Measurements from ENCODE around the gene CUTC. TPM values are rescaled to one million over a fixed set of nuclear protein-coding genes. Genes with fewer than 3 reads are reported as not detected.

CUTC gene
- total RNA-seq, 4 donors from 2014 or later, result 11.7 to 53.6 (median 17.0) TPM

- Histone ChIP-seq H3K36me3 (no peaks in the 10 kb centered on the region), H3K9me3 (no peaks in the 10 kb centered on the region), H3K4me1 (no peaks in the 10 kb centered on the region), H3K27ac (peak overlapping the region in 3 of 4 donors; percentile 18 to 67 (median 55)), H3K4me3 (no peak overlapping the region), H3K27me3 (no peaks in the 10 kb centered on the region)
- DNase-seq, result no peak
- TF ChIP-seq POLR2A (IDR thresholded peaks at IDR 0.05), result no peak
- TF ChIP-seq CTCF (IDR thresholded peaks at IDR 0.05), result no peak
These were observed 55.9 kb downstream of the CUTC start for GRCh38 chr10:99787782-99788445.

GRCh38 chr10:99788598-99789256 lies 56.7 kb downstream of the CUTC start:
- H3K4me3 ChIP-seq, result no peak overlapping the region
- no peaks in the 10 kb centered on the region for H3K9me3 ChIP-seq
- peak overlapping the region; percentile 19 to 67 (median 42) for H3K27ac ChIP-seq
- no peaks in the 10 kb centered on the region for H3K27me3 ChIP-seq
- no peaks in the 10 kb centered on the region for H3K4me1 ChIP-seq
- peak in 1 of 3 donors; percentile 54 for DNase-seq
- H3K36me3 ChIP-seq, result peaks cover 0 to 3% (median 0%) of the 10 kb centered on the region in 3 donors
- TF ChIP-seq POLR2A (IDR thresholded peaks at IDR 0.05) (no peak), CTCF (IDR thresholded peaks at IDR 0.05) (no peak)

DNA sequence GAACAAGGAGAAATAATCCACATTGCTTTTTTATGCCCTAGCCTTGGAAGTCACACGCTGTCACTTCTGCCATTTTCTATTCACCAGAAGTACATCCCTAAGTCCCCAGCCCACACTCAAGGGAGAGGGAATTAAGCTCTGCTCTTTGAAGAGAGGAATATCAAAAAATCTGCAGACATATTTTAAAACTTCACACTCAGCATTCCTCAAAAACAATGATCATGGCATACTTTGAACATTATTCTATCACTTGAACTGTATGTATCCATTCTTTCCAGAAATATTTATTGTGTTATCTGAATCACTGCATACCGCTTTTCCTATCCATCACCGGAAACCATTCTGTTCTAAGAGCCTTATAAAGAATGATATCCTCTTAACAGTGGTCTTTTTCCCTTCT lies 59.8 kb downstream of the CUTC start:
- TF ChIP-seq POLR2A (IDR thresholded peaks at IDR 0.05), result no peak
- TF ChIP-seq CTCF (IDR thresholded peaks at IDR 0.05), result no peak
- no peaks in the 10 kb centered on the region for H3K9me3 ChIP-seq
- no peak overlapping the region for H3K4me3 ChIP-seq
- H3K4me1 ChIP-seq, result no peaks in the 10 kb centered on the region
- DNase-seq, result no peak
- no peak overlapping the region for H3K27ac ChIP-seq
- H3K27me3 ChIP-seq, result no peaks in the 10 kb centered on the region
- peaks cover 0 to 3% (median 0%) of the 10 kb centered on the region in 3 donors for H3K36me3 ChIP-seq

- DNase-seq, result no peak
- Histone ChIP-seq H3K36me3 (peaks cover 0 to 11% (median 0%) of the 10 kb centered on the region in 3 donors), H3K4me3 (no peak overlapping the region), H3K27me3 (no peaks in the 10 kb centered on the region), H3K27ac (no peak overlapping the region), H3K4me1 (no peaks in the 10 kb centered on the region), H3K9me3 (no peaks in the 10 kb centered on the region)
- TF ChIP-seq CTCF (IDR thresholded peaks at IDR 0.05), result no peak
- TF ChIP-seq POLR2A (IDR thresholded peaks at IDR 0.05), result no peak
These were observed 61.8 kb downstream of the CUTC start for GRCh38 chr10:99793819-99794218.

DNA sequence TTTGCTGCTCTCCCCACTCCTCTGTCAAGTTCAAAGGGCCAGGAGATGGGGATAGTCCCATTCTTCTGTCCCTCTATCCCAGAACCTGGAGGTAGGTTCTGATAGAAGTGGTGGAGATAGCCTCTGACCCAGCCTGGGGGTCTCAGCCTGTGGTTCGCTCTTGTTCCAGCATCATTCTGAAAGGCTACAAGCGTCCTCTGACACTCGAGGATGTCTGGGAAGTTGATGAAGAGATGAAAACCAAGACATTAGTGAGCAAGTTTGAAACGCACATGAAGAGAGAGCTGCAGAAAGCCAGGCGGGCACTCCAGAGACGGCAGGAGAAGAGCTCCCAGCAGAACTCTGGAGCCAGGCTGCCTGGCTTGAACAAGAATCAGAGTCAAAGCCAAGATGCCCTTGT lies 64.9 kb downstream of the CUTC start:
- Histone ChIP-seq H3K27me3 (no peaks in the 10 kb centered on the region), H3K9me3 (no peaks in the 10 kb centered on the region), H3K27ac (no peak overlapping the region), H3K4me3 (no peak overlapping the region), H3K4me1 (no peaks in the 10 kb centered on the region), H3K36me3 (peaks cover 0 to 11% (median 0%) of the 10 kb centered on the region in 3 donors)
- no peak for TF ChIP-seq CTCF (IDR thresholded peaks at IDR 0.05)
- DNase-seq, result no peak

All from Peyer's patch (tissue), 4 donors.